SH-SY5Y (cell line): Measurements from ENCODE around the gene FOCAD.

Experiments used
- GATA2 ChIP-seq: IDR thresholded peaks from 2 replicates; pipeline ENCODE4 v1.6.1; 2011; ENCODE audit warnings: mild to moderate bottlenecking, low read depth, low read length
- GATA3 ChIP-seq: IDR thresholded peaks from 2 replicates; pipeline ENCODE4 v1.6.1; 2011; ENCODE audit warnings: low read depth, mild to moderate bottlenecking, low read length, moderate library complexity

The FOCAD gene

GRCh38 chr9:21039302-21039701 lies 355.2 kb downstream of the FOCAD start:
- no peak for TF ChIP-seq GATA3
- no peak for TF ChIP-seq GATA2

DNA sequence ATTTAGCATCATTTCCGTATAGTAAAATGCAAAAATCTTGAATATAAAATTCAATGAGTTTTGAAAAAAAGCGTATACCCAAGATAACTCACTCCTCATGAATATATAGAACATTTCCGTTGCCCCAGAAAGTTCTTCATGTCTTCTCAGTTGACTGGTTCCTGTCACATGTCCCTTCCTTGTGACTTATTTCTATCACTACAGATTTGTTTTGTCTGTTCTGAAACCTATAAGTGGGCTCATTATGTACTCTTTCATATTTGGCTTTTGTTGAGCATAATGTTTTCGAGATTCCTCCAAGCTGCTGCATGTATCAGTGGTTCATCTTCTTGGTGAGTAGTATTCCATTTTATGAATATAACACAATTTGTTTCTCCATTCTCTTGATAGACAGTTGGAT lies 358.4 kb downstream of the FOCAD start:
- TF ChIP-seq GATA2 (no peak), GATA3 (no peak)

GRCh38 chr9:21043841-21044240 lies 359.8 kb downstream of the FOCAD start:
- no peak for TF ChIP-seq GATA3
